H1 (cell line): Measurements from ENCODE around the gene SLX4. TPM values are rescaled to one million over a fixed set of nuclear protein-coding genes. Genes with fewer than 3 reads are reported as not detected.

ENCODE experiments used
- CTCF ChIA-PET: fragments of 300-600 bp; sonication (Branson Sonifier 250); formaldehyde crosslinking; loops from one replicate; lab custom pipeline; 2021; ENCODE audit not compliant: partially characterized antibody; lab: Charles Lee
- POLR2A ChIA-PET: fragments of 300-600 bp; sonication (Branson Sonifier 250); formaldehyde crosslinking; loops from one replicate; lab custom pipeline; 2021; ENCODE audit warnings: inconsistent platforms; ENCODE audit not compliant: partially characterized antibody; lab: Charles Lee
- DNase-seq, 2 experiments: peaks; one replicate each; pipeline versions ENCODE4 v3.0.0 to v3.0.0-alpha.2; 2010 to 2022; ENCODE audit warnings: low spot score in 2 of 2, low read depth in 1 of 2, mixed read lengths in 1 of 2
- FAIRE-seq: peaks from 2 replicates; lab custom pipeline; 2011; peaks lifted over from hg19 to GRCh38; lab: Jason Lieb, UNC
- H2AFZ ChIP-seq: 2 replicates; pipeline ENCODE4 v1.8.1; 2012; ENCODE audit warnings: low read length, inconsistent platforms
- H2AK5ac ChIP-seq: 2 replicates; pipeline ENCODE4 v1.6.1; 2013; ENCODE audit warnings: low read depth, low read length
- H2BK120ac ChIP-seq: replicated peaks from 2 replicates; pipeline ENCODE3; 2013; ENCODE audit warnings: low read depth, low read length, inconsistent platforms
- H2BK12ac ChIP-seq: 2 replicates; pipeline ENCODE4 v1.6.1; 2013; ENCODE audit warnings: low read depth, low read length
- H2BK15ac ChIP-seq: 2 replicates; pipeline ENCODE4 v1.6.1; 2013; ENCODE audit warnings: low read length
- H2BK20ac ChIP-seq: 2 replicates; pipeline ENCODE4 v1.6.1; 2013; ENCODE audit warnings: low read length
- H2BK5ac ChIP-seq: 2 replicates; pipeline ENCODE4 v1.6.1; 2013; ENCODE audit warnings: low read depth, low read length
- H3K14ac ChIP-seq: 2 replicates; pipeline ENCODE4 v1.6.1; 2013; ENCODE audit warnings: inconsistent platforms; ENCODE audit not compliant: insufficient read length
- H3K18ac ChIP-seq: 2 replicates; pipeline ENCODE4 v1.6.1; 2013; ENCODE audit warnings: low read length; ENCODE audit errors: extremely low read depth
- H3K23ac ChIP-seq: 2 replicates; pipeline ENCODE4 v1.6.1; 2013; ENCODE audit warnings: inconsistent platforms; ENCODE audit not compliant: insufficient read length
- H3K23me2 ChIP-seq: 2 replicates; pipeline ENCODE4 v1.6.1; 2013; ENCODE audit warnings: low read depth, low read length
- H3K27ac ChIP-seq: 2 replicates; pipeline ENCODE4 v1.6.1; 2011; ENCODE audit warnings: low read depth, low read length, inconsistent platforms
- H3K27me3 ChIP-seq, 4 experiments: replicated peaks in 1 of 4; 1 replicate in 1 of 4; 2 replicates in 3 of 4; pipeline versions ENCODE4 v1.6.1 to v1.8.1; 2011 to 2013; ENCODE audit warnings: low read length in 3 of 4, mild to moderate bottlenecking in 3 of 4, inconsistent platforms in 2 of 4, mixed read lengths in 2 of 4, moderate library complexity in 1 of 4; ENCODE audit not compliant: control insufficient read depth in 3 of 4, insufficient read depth in 3 of 4; ENCODE audit errors: extremely low read depth in 1 of 4
- H3K36me3 ChIP-seq, 4 experiments: 2 replicates each; pipeline versions ENCODE4 v1.6.1 to v1.8.1; 2011 to 2013; ENCODE audit warnings: mild to moderate bottlenecking in 4 of 4, low read length in 3 of 4, moderate library complexity in 2 of 4, control low read depth in 1 of 4, inconsistent platforms in 1 of 4; ENCODE audit not compliant: insufficient read depth in 4 of 4, control insufficient read depth in 2 of 4
- H3K4ac ChIP-seq: replicated peaks from 2 replicates; pipeline ENCODE3; 2013; ENCODE audit warnings: low read length, low read depth, mixed read lengths, inconsistent platforms; ENCODE audit not compliant: insufficient read length
- H3K4me1 ChIP-seq, 4 experiments: replicated peaks in 1 of 4; 1 replicate in 1 of 4; 2 replicates in 3 of 4; pipeline versions ENCODE4 v1.6.1 to v1.8.1; 2011 to 2013; ENCODE audit warnings: low read length in 3 of 4, inconsistent platforms in 2 of 4, mixed read lengths in 1 of 4; ENCODE audit not compliant: insufficient read depth in 4 of 4, control insufficient read depth in 3 of 4
- H3K4me2 ChIP-seq, 2 experiments: 2 replicates each; pipeline versions ENCODE4 v1.6.1 to v1.8.1; 2011 to 2013; ENCODE audit warnings: low read depth in 2 of 2, low read length in 2 of 2, control low read depth in 1 of 2, inconsistent platforms in 1 of 2, mild to moderate bottlenecking in 1 of 2; ENCODE audit not compliant: insufficient read depth in 1 of 2
- H3K4me3 ChIP-seq, 4 experiments: fragments of 200-600, 300-600 bp in 1 of 4; sonication (generic), shearing (Covaris generic), sonication (Bioruptor Twin) in 1 of 4; 2 replicates each; pipeline versions ENCODE4 v1.5.1 to v1.8.1; 2011 to 2016; ENCODE audit warnings: low read length in 4 of 4, low read depth in 3 of 4, control low read depth in 2 of 4, inconsistent platforms in 2 of 4, mild to moderate bottlenecking in 2 of 4, mixed read lengths in 1 of 4, moderate library complexity in 1 of 4; ENCODE audit not compliant: insufficient read depth in 2 of 4; ENCODE audit errors: extremely low read depth in 1 of 4
- H3K56ac ChIP-seq: replicated peaks from 2 replicates; pipeline ENCODE3; 2013; ENCODE audit warnings: low read depth, mild to moderate bottlenecking, mixed read lengths, low read length, inconsistent platforms; ENCODE audit not compliant: insufficient read length
- H3K79me1 ChIP-seq: 2 replicates; pipeline ENCODE4 v1.6.1; 2013; ENCODE audit warnings: low read depth, low read length, control low read depth
- H3K79me2 ChIP-seq, 2 experiments: 2 replicates each; pipeline versions ENCODE4 v1.6.1 to v1.8.1; 2012 to 2013; ENCODE audit warnings: low read length in 2 of 2, mild to moderate bottlenecking in 2 of 2, inconsistent platforms in 1 of 2; ENCODE audit not compliant: insufficient read depth in 2 of 2, control insufficient read depth in 1 of 2
- H3K9ac ChIP-seq, 4 experiments: replicated peaks in 1 of 4; 1 replicate in 1 of 4; 2 replicates in 3 of 4; pipeline versions ENCODE4 v1.6.1 to v1.8.1; 2011 to 2013; ENCODE audit warnings: low read depth in 3 of 4, low read length in 3 of 4, control low read depth in 2 of 4, mild to moderate bottlenecking in 2 of 4, moderate library complexity in 2 of 4, inconsistent platforms in 1 of 4; ENCODE audit errors: extremely low read depth in 1 of 4
- H3K9me3 ChIP-seq, 2 experiments: 2 replicates each; pipeline versions ENCODE4 v1.6.1 to v1.8.1; 2012 to 2013; ENCODE audit warnings: mild to moderate bottlenecking in 2 of 2, moderate library complexity in 2 of 2, control low read depth in 1 of 2, inconsistent platforms in 1 of 2, low read depth in 1 of 2, low read length in 1 of 2, mixed read lengths in 1 of 2; ENCODE audit not compliant: insufficient read depth in 2 of 2
- H4K20me1 ChIP-seq, 2 experiments: replicated peaks in 1 of 2; 2 replicates each; pipeline versions ENCODE3 to v1.8.1; 2011 to 2013; ENCODE audit warnings: inconsistent platforms in 2 of 2, low read length in 2 of 2, mild to moderate bottlenecking in 1 of 2; ENCODE audit not compliant: insufficient read depth in 2 of 2, control insufficient read depth in 1 of 2
- H4K5ac ChIP-seq: 2 replicates; pipeline ENCODE4 v1.6.1; 2013; ENCODE audit warnings: low read length, low read depth, mixed read lengths, inconsistent platforms; ENCODE audit not compliant: insufficient read length
- H4K8ac ChIP-seq: 2 replicates; pipeline ENCODE4 v1.8.0; 2013; ENCODE audit warnings: mild to moderate bottlenecking, moderate library complexity, low read length, inconsistent platforms; ENCODE audit not compliant: insufficient read depth; ENCODE audit errors: extremely low read depth
- H4K91ac ChIP-seq: replicated peaks from 2 replicates; pipeline ENCODE3; 2013; ENCODE audit warnings: low read length, mixed read lengths, inconsistent platforms; ENCODE audit not compliant: insufficient read length
- CHD1 ChIP-seq: IDR thresholded peaks from 2 replicates; pipeline ENCODE4 v1.6.1; 2012; ENCODE audit warnings: low read depth, low read length, improper control_type of control experiment
- HDAC2 ChIP-seq, 2 experiments: fragments of 300-600 bp in 1 of 2; sonication (generic) in 1 of 2; IDR thresholded peaks; 2 replicates each; pipeline ENCODE4 v1.6.1; 2011 to 2012; ENCODE audit warnings: low read depth in 2 of 2, low read length in 2 of 2, mild to moderate bottlenecking in 2 of 2, moderate library complexity in 2 of 2, borderline replicate concordance in 1 of 2, inconsistent platforms in 1 of 2
- NANOG ChIP-seq: IDR thresholded peaks from 2 replicates; pipeline ENCODE4 v1.6.1; 2011; ENCODE audit warnings: low read length, low read depth, mild to moderate bottlenecking, inconsistent platforms; ENCODE audit not compliant: insufficient read depth, poor library complexity, severe bottlenecking
- SIN3A ChIP-seq, 2 experiments: IDR thresholded peaks in 1 of 2; conservative IDR thresholded peaks in 1 of 2; 2 replicates each; pipeline ENCODE4 v1.6.1; 2011 to 2012; ENCODE audit warnings: low read length in 2 of 2, improper control_type of control experiment in 1 of 2, low read depth in 1 of 2, mild to moderate bottlenecking in 1 of 2
- TEAD4 ChIP-seq: IDR thresholded peaks from 2 replicates; pipeline ENCODE4 v1.6.1; 2012; ENCODE audit warnings: low read depth, low read length, inconsistent platforms, mixed read lengths
- YY1 ChIP-seq: IDR thresholded peaks from 2 replicates; pipeline ENCODE4 v1.6.1; 2011; ENCODE audit warnings: low read depth, mild to moderate bottlenecking, low read length
- WGBS, 2 experiments: shearing (Covaris generic) in 1 of 2; methylation state at CpG; one replicate each; pipeline versions ENCODE4 v1.1.6 to v1.1.7; 2013 to 2015; ENCODE audit warnings: low lambda C conversion rate in 2 of 2, mixed read lengths in 2 of 2, inconsistent platforms in 1 of 2, low coverage in 1 of 2, missing lambda C conversion rate in 1 of 2; ENCODE audit not compliant: insufficient replicate concordance in 2 of 2, insufficient coverage in 1 of 2, insufficient read length in 1 of 2; ENCODE audit errors: extremely low coverage in 1 of 2, missing lambda C conversion rate in 1 of 2; 5-methylcytosine and 5-hydroxymethylcytosine counted together
- polyA plus RNA-seq, 7 experiments: library from polyadenylated mRNA; depleted of rRNA in 3 of 7; stranded (reverse) in 5 of 7; unstranded in 2 of 7; fragments of >200 nt in 5 of 7; fragments of 200-250 nt in 2 of 7; gene quantifications; 1 replicate in 5 of 7; 2 replicates in 1 of 7; 4 replicates in 1 of 7; pipeline versions ENCODE4 v1.2.1 to v1.2.3, GENCODE V29; 2011 to 2013; ENCODE audit warnings: missing spikeins in 2 of 7, mixed read lengths in 2 of 7
- total RNA-seq: library from RNA; stranded (reverse); fragmentation: NEBNext Ultra II Directional; extraction: Animal tissue kit (Norgen Biotek cat#: 25700); gene quantifications from 2 replicates; pipeline ENCODE4 v1.2.1, GENCODE V29; 2021

The SLX4 gene
- total and polyA plus RNA-seq, 2 of the 8 experiments (the other 6 are each of a cell fraction or from before 2014, with no cell fraction given) = 4.4 to 11.4 TPM

DNA sequence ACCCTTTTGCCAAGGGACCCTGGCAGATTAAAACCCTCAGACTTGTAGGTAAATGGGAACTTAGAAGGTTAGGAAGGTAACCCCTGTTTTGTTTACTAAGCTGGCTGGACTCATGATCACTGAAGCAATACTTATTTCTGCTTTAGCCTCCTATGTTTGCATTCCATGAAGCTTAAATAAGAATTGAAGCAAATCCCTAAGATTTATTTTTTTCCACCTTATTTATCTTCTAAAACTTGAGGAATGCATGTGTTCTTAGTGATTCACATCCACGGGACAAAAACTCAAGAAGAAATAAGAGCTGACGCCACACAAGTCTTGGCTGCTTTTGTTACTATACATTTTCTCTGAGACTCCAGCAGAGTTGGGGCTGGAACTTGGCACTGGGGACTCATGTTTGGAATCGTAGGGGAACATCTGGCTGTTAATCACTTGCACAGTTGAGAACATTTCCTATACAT is 75.1 kb downstream of the SLX4 start:
- no peak overlapping the region for H2BK20ac ChIP-seq
- TF ChIP-seq NANOG = no peak
- no peak for TF ChIP-seq SIN3A (conservative IDR thresholded peaks at IDR 0.05 in 1 of 2, IDR thresholded peaks at IDR 0.05 in 1 of 2; ENCODE audit: low read depth in 1 of 2, low read length in 2 of 2)
- TF ChIP-seq HDAC2 (IDR thresholded peaks at IDR 0.05; ENCODE audit: borderline replicate concordance in 1 of 2, low read depth in 2 of 2, low read length in 2 of 2) = no peak
- TF ChIP-seq YY1 = no peak
- no peak for TF ChIP-seq CHD1
- TF ChIP-seq TEAD4 = no peak
- TF ChIP-seq, all 59 proteins: peak for 0
- H2AK5ac ChIP-seq = no peak overlapping the region
- H2BK5ac ChIP-seq = no peak overlapping the region
- no peak overlapping the region for H2BK12ac ChIP-seq
- H3K9me3 ChIP-seq = no peaks in the 10 kb centered on the region
- H3K4me1 ChIP-seq = no peaks in the 10 kb centered on the region
- no peak overlapping the region for H3K18ac ChIP-seq
- H3K23ac ChIP-seq = no peak overlapping the region
- H3K27ac ChIP-seq = no peak overlapping the region
- H3K14ac ChIP-seq = no peak overlapping the region
- H2BK120ac ChIP-seq = no peak overlapping the region
- H4K91ac ChIP-seq = no peak overlapping the region
- H3K36me3 ChIP-seq = peaks cover 0 to 3% (median 0%) of the 10 kb centered on the region in 4 experiments; a peak in 1 of 8 replicates
- H3K79me2 ChIP-seq = no peaks in the 10 kb centered on the region
- 88% methylated on average over 3 of the region's 3 CpGs; no CpG with 5 or more reads in 1 of the 2 experiments for WGBS, 2 experiments
- ChIA-PET CTCF (interaction anchor here (0.6 to 1.4 kb wide), 5 partner anchors 10 to 138 kb away, joined by 3 to 4 read pairs (median 3); no protein-coding TSS in a partner anchor), POLR2A (interaction anchor here (1.6 kb wide), 1 partner anchor 9 kb away, joined by 3 read pairs; no protein-coding TSS in a partner anchor)
- no peaks in the 10 kb centered on the region for H3K79me1 ChIP-seq
- H2AFZ ChIP-seq = no peak overlapping the region
- H3K4me3 ChIP-seq = no peak overlapping the region
- no peak for FAIRE-seq
- no peaks in the 10 kb centered on the region for H4K20me1 ChIP-seq
- H3K27me3 ChIP-seq = no peaks in the 10 kb centered on the region
- no peak overlapping the region for H3K4ac ChIP-seq
- no peak for DNase-seq
- no peak overlapping the region for H3K4me2 ChIP-seq
- H3K23me2 ChIP-seq = no peaks in the 10 kb centered on the region
- H2BK15ac ChIP-seq = no peak overlapping the region
- H3K56ac ChIP-seq = no peak overlapping the region
- no peak overlapping the region for H4K5ac ChIP-seq
- H3K9ac ChIP-seq = no peak overlapping the region
- no peak overlapping the region for H4K8ac ChIP-seq
